Glomerular endothelial cell (primary cell): ENCODE measurements around the gene SORCS2. TPM values are rescaled to one million over a fixed set of nuclear protein-coding genes. Genes with fewer than 3 reads are reported as not detected.

Experiments
- DNase-seq: peaks from one replicate; pipeline ENCODE4 v3.0.0-alpha.2; 2011; ENCODE audit warnings: low read depth, low spot score; ENCODE audit errors: extremely low read depth
- total RNA-seq: library from RNA; depleted of rRNA; stranded (reverse); fragments of >200 nt; gene quantifications from 2 replicates; pipeline ENCODE4 v1.2.3, GENCODE V29; 2015

Gene SORCS2
- total RNA-seq, 1 donor from 2014 or later: 0.64 TPM

DNA sequence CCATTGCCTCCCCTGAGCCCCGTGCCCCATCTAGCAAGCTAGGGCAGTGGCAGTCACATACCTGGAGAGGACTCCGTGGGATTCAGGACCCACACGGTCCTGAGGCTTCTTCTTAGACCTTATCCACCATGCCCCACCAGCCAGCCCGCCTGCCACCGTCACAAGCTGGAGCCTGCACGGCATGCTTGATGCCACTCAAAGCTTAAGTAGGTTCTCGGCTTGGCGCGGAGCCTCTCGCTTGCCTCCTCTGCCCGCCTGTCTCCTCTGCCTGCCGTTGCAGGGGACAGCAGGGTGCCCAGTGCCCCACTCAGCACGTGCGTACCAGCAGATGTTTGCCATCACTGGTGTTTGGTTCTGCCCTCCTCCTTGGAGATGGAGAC is 228.3 kb downstream of the SORCS2 start:
- no peak for DNase-seq

- no peak for DNase-seq
These were observed 229.2 kb downstream of the SORCS2 start for GRCh38 chr4:7421356-7422150.

- no peak for DNase-seq
These were observed 230.0 kb downstream of the SORCS2 start for GRCh38 chr4:7422151-7422897.

GRCh38 chr4:7422898-7423180 is 230.5 kb downstream of the SORCS2 start:
- DNase-seq: no peak

DNA sequence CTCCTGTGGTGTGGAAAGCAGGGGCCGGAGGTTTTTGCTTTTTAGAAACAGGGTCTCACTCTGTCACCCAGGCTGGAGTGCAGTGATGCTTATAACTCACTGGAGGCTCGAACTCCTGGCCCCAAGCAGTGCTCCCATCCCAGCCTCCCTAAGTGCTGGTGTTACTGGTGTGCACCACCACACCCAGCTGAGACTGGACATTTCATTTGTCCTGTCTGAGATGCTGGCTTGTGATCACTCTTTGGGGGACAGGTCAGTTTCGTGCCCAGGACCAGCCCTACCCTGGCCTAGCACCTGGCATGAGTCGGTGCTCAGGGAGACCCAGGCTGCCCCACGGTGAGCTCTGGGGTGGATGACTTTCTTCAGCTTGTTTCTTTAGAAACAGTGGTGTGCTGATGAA is 231.1 kb downstream of the SORCS2 start:
- no peak for DNase-seq

DNA sequence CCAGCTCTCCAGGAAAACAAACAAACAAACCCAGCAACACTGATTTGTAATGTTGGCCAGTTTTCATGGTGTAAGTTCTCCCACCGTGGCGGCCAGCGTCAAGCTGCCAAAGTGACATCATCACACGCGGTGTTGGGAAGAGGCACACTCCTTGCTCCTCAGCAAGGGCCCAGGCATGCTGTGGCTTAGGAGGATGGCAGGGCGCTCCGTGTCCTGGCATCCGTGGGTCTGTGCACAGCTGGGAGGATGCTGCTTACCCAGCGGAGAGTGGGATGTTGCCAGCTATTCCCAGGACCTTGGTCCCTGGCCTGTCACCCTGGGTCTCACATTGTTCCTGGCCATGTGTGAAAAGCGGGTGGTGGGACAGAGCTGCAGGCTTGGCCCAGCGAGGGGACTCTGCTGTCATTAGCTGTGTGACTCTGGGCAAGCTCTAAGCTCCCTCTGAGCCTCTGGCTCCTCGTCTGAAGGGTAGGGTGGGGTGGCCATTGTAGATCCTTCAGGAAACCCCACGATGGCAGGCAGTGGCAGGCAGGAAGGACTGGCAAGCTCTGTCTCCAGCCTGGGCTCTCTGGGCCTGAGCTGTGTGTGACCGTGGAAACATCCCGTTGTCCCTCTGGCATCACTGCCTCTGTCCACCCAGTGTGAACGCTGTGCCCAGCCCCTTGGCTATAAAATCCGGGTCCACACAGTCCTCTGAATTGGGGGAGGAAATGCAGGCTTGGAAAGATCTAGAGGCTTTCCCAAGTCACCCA is 231.6 kb downstream of the SORCS2 start:
- no peak for DNase-seq

DNA sequence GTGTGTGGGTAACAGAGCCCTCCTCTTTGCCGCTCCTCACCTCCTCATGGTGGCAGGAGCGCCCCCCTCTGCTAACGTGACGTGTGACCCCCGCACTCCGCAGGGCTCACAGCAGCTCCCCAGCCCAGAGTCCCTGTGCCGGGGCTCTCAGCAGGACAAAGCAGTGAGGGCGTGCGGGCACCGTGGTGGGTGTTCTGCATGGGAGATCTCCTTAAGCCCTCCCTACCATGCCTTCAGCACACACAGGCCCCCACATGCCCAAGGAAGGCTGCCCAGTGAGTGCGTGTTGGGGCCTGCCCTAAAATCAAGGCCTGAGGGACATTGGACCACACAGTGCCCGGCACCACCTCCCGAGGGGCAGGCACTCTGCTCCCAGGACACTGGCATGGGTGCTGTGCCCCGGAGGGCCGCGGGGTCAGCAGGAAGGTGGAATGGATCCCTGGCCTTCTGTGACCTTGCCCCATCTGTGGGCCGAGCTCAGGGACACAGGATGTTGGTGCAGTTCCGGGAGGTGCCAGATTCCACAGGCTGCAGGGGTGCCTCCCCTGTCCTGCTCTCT is 232.3 kb downstream of the SORCS2 start:
- DNase-seq: no peak

DNA sequence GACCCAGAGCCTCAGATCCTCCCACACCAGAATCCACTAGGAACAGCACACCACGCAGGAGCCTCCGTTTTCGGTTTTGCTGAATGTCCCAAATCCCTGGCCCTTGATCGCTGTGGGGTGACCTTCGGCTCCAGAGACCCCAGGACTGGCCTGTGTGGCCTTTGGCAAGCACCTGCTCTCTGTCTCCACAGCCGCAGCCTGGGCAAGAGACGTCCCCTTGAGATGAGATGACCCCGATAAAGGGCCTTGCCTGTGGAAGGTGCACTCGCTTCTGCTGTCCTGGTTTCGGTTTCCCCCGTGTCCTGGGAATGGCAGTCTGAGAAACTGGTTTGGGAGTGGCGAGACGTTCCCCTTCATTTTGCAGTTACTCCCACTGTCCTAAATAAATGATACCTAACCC is 232.8 kb downstream of the SORCS2 start:
- no peak for DNase-seq

- no peak for DNase-seq
These were observed 233.5 kb downstream of the SORCS2 start for GRCh38 chr4:7425591-7426468.

DNA sequence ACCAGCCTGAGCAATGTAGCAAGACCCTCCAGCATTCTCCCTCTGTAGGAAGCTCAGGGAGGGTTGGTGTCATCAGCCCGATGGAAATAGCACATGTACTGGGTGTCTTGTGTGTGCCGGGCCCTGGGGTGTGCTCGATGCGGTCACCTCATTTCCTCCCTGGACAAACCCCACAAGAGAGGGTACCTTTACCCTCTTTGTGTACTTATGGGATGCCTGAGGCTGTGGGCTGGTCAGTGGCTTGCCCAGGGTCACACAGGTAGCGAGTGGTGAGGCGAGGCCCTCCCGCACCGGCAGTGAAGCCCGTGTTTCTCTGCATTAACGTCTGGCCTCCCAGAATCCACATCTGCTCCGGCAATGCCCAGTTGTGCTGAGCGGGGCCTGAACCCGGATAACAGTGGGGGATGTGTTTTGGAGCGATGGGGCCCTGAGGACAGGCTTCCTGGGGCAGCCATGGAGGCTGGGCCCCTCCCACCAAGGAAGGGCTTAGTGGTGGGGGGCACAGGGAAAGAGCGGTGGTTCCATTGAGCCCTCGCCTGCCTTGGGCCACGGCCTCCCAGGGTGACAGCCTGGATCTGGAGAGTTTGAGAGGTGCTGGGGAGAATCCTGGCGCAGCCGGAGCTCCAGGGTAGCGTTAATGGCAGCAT is 234.3 kb downstream of the SORCS2 start:
- DNase-seq: no peak

DNA sequence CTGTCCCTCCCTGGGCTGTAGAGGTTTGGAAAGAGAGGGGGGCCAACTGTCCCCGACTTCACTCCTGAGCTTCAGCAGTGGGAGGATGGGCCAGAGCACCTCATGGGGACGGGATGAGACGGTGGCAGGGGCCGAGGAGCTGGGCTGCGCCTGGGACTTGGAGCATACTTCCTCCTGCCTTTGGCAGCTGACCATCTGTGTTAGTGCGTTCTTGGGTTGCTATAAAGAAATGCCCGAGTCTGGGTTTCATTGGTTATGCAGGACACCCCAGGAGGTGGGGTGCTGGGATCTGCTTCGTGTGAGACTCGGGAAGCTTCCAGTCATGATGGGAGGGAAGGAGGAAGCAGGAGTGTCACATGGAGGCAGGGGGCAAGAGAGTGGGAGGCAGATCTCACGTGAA is 235.0 kb downstream of the SORCS2 start:
- DNase-seq: no peak

DNA sequence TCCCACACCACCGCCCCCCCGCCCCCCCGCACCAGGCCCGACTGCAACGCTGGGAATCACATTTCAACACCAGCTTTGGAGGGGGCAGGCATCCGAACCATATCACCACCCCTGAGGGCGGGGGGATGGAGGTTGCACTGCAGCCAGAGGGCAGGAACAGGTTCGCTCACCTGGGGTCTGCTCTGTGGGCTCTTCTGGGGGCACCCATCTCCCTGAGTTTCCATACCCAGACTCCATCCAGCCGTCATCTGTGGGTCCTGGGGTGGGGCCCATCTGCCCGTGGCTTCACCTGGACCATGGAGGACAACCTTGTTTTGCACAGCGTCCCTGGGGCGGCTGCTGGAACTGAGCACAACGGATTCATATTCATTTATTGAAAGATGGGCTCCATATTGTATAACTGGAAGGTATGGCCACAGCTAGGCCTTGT is 235.5 kb downstream of the SORCS2 start:
- no peak for DNase-seq

GRCh38 chr4:7428261-7429068 is 236.1 kb downstream of the SORCS2 start:
- no peak for DNase-seq

DNA sequence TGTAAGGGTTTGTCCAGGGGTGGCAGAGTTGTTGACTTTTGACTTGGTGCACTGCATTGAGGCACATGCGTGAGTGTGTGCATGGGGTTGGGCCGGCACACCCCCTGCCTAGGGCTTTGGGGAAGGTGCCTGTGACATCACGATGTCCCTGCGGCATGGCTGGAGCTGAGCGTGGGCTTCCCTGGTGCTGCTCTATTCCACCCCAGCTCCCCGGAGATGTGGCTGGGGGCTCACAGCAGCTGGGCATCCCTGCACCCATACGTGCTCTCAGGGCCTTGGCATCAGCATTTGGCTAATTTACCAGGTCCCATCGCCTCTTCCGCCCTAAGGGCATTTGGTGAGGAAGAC is 236.7 kb downstream of the SORCS2 start:
- DNase-seq: no peak

DNA sequence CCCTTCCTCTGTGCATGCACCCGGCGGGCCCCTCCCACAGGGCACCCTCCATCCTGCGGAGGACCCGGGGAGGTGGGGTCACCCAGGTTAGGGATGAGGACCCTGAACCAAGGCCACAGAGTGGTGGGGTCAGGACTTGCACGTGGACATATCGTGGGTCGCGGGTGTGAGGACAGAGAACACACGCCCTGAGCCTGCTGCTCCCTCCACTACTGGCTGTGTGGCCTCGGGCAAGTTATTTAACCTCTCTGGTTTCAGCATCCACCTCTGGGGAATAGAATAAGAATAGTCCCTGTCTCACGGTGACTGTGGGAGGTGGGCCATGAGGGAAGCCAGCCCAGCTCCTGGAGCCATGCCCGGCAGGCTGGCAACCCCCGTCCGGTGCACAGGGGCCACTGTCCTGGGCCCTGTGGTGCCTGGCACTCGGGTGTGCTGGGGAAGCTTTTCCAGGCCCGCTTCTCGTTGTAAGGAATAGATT is 237.3 kb downstream of the SORCS2 start:
- no peak for DNase-seq

DNA sequence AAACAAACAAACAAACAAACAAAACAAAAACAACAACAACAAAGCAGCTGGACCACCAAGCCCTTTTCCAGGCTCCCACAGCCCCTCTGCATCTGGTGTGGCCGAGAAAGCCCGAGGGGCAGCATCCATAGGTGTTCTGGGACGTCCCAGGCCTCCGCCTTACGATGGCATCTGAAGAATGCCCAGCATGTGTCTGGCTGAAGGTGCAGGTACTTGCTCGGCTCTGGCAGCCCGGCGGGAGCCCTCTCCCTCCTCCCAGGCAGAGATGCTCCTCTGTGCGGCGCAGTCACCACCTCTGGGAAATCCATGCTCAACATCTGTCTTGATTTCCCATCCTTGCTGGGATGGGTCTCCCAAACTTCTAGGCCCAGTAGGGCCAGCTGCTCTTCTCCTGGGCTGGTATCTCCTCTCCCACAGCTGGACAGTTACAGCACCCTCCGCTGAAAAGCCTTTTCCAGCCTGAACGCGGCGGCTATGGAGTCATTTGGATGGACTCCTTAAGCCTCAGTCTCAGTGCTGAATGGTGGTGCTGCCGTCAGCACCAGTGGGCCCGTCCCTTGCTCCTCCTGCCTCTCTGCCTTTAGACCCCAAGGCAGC is 238.1 kb downstream of the SORCS2 start:
- DNase-seq: no peak

DNA sequence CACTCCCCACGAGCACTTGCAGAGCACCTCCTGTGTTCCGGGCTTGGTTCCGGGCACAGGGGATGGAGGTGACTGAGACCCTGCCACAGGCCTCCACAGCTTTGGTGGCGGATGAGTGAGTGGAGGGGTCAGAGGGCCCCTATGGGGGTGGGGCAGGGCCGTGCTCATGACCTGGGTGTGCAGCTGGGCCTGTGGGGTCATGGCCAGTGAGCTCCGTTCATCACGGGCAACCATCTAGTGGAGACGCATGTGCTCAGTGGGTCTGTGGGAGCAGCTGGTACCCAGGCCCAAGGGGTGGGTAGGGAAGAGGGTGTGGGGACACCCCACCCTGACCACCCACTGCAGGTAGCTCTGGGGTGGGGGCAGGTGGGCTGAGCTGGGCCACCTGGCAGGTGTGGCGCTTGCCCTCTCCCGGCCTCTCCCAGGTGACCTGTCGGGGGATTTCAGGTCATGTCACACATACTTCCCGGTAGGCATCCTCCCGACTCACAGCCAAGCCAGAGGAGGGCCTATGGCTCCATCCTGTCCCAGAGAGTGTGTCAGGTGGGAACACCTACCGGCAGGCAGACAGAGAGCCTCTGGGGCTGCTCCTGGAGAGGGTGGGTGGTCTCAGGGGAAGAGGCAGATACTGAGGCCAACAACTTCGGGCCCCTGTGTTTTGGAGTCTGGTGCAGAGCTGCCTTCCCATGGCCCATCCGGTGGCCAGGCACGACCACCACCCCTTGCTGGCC is 238.8 kb downstream of the SORCS2 start:
- DNase-seq: no peak
